GM12878 (cell line): ENCODE measurements around the gene SLC45A3. TPM values are rescaled to one million over a fixed set of nuclear protein-coding genes. Genes with fewer than 3 reads are reported as not detected.

Experiments
- BACH1 ChIP-seq: fragments of 450-650 bp; IDR thresholded peaks from 2 replicates; pipeline ENCODE4 v1.6.1; 2017; ENCODE audit warnings: mild to moderate bottlenecking, borderline replicate concordance
- BHLHE40 ChIP-seq, 2 experiments: fragments of 450-650 bp in 1 of 2; IDR thresholded peaks; 2 replicates each; pipeline ENCODE4 v1.6.1; 2011 to 2017; ENCODE audit warnings: low read depth in 2 of 2, borderline replicate concordance in 1 of 2, improper control_type of control experiment in 1 of 2, low read length in 1 of 2, mild to moderate bottlenecking in 1 of 2
- CREB1 ChIP-seq: IDR thresholded peaks from 2 replicates; pipeline ENCODE4 v1.6.1; 2012; ENCODE audit warnings: low read depth, mild to moderate bottlenecking, inconsistent platforms
- FOS ChIP-seq: IDR thresholded peaks from 3 replicates; pipeline ENCODE4 v1.6.1; 2011; ENCODE audit warnings: borderline replicate concordance; ENCODE audit not compliant: insufficient read length; ENCODE audit errors: extremely low read depth
- FOXM1 ChIP-seq: IDR thresholded peaks from 2 replicates; pipeline ENCODE4 v1.6.1; 2012; ENCODE audit warnings: low read depth, mild to moderate bottlenecking, inconsistent platforms, low read length, moderate library complexity
- GABPA ChIP-seq: IDR thresholded peaks from 2 replicates; pipeline ENCODE4 v1.6.1; 2014; ENCODE audit warnings: antibody characterized with exemption, low read depth, mild to moderate bottlenecking, inconsistent platforms
- GATAD2B ChIP-seq: fragments of 450-650 bp; conservative IDR thresholded peaks from 2 replicates; pipeline ENCODE4 v1.6.1; 2017; ENCODE audit warnings: low read depth, mild to moderate bottlenecking, moderate library complexity
- HCFC1 ChIP-seq: fragments of 150-350 bp; IDR thresholded peaks from 2 replicates; pipeline ENCODE4 v1.6.1; 2014; ENCODE audit warnings: low read length
- HDGF ChIP-seq: fragments of 450-650 bp; IDR thresholded peaks from 2 replicates; pipeline ENCODE4 v1.6.1; 2016; ENCODE audit warnings: antibody characterized with exemption
- MEF2A ChIP-seq: IDR thresholded peaks from 2 replicates; pipeline ENCODE4 v1.6.1; 2011; ENCODE audit warnings: low read depth, mild to moderate bottlenecking, low read length, moderate library complexity; ENCODE audit not compliant: insufficient read depth
- MTA2 ChIP-seq: fragments of 450-650 bp; IDR thresholded peaks from 2 replicates; pipeline ENCODE4 v1.6.1; 2016; ENCODE audit warnings: low read depth, mild to moderate bottlenecking, moderate library complexity
- MTA3 ChIP-seq: IDR thresholded peaks from 2 replicates; pipeline ENCODE4 v1.6.1; 2012; ENCODE audit warnings: low read length, inconsistent platforms, borderline replicate concordance
- POU2F2 ChIP-seq: IDR thresholded peaks from 3 replicates; pipeline ENCODE4 v1.6.1; 2011; ENCODE audit warnings: low read depth, mild to moderate bottlenecking, low read length, borderline replicate concordance
- RAD21 ChIP-seq: IDR thresholded peaks from 2 replicates; pipeline ENCODE4 v1.6.1; 2011; ENCODE audit warnings: mild to moderate bottlenecking, low read depth, low read length, moderate library complexity; ENCODE audit not compliant: insufficient read depth
- RELA ChIP-seq: fragments of 450-650 bp; IDR thresholded peaks from 2 replicates; pipeline ENCODE4 v1.8.0; 2014; ENCODE audit warnings: borderline replicate concordance; ENCODE audit not compliant: partially characterized antibody
- RELB ChIP-seq: fragments of 450-650 bp; IDR thresholded peaks from 2 replicates; pipeline ENCODE4 v1.6.1; 2017; ENCODE audit warnings: low read depth, mild to moderate bottlenecking, moderate library complexity
- SMARCA5 ChIP-seq: fragments of 450-650 bp; IDR thresholded peaks from 2 replicates; pipeline ENCODE4 v1.6.1; 2017; ENCODE audit warnings: mild to moderate bottlenecking
- STAT1 ChIP-seq: fragments of 450-650 bp; conservative IDR thresholded peaks from 2 replicates; pipeline ENCODE4 v1.6.1; 2014; ENCODE audit warnings: antibody characterized with exemption, mild to moderate bottlenecking
- ZBTB40 ChIP-seq: fragments of 450-650 bp; IDR thresholded peaks from 2 replicates; pipeline ENCODE4 v1.6.1; 2016; ENCODE audit warnings: mild to moderate bottlenecking, moderate library complexity, borderline replicate concordance
- ZNF207 ChIP-seq: fragments of 450-650 bp; IDR thresholded peaks from 2 replicates; pipeline ENCODE4 v1.6.1; 2014; ENCODE audit warnings: antibody characterized with exemption, mild to moderate bottlenecking, borderline replicate concordance
- ZNF24 ChIP-seq: fragments of 450-650 bp; IDR thresholded peaks from 2 replicates; pipeline ENCODE4 v1.6.1; 2017; ENCODE audit warnings: antibody characterized with exemption, mild to moderate bottlenecking
- ZNF274 ChIP-seq: IDR thresholded peaks from one replicate; pipeline ENCODE4 v1.8.0; 2011; ENCODE audit not compliant: insufficient read length, insufficient read depth
- polyA plus RNA-seq, 11 experiments: library from polyadenylated mRNA; depleted of rRNA in 4 of 11; unstranded in 6 of 11; stranded (reverse) in 5 of 11; fragments of >200 nt; fragmentation: Nextera tagmentation in 4 of 11; fragmentation: Illumina TruSeq in 1 of 11; extraction: Ambion mirVana in 4 of 11; extraction: Trizol in 1 of 11; gene quantifications; 1 replicate in 1 of 11; 2 replicates in 10 of 11; pipeline versions ENCODE4 v1.2.1 to v1.2.3, GENCODE V29; 2011 to 2016; ENCODE audit warnings: inconsistent platforms in 2 of 11, missing spikeins in 2 of 11, low read depth in 1 of 11
- total RNA-seq, 4 experiments: library from RNA; depleted of rRNA in 3 of 4; stranded (reverse); fragments of >200 nt in 3 of 4; fragmentation: Illumina TruSeq in 1 of 4; extraction: Trizol in 1 of 4; gene quantifications; 2 replicates each; pipeline versions ENCODE4 v1.2.1 to v1.2.3, GENCODE V29; 2013 to 2021

Gene SLC45A3
- total and polyA plus RNA-seq, 10 of the 15 experiments (the other 5 are each of a cell fraction or from before 2014, with no cell fraction given): 0.26 to 10.3 (median 4.1) TPM

- TF ChIP-seq CREB1: peak; percentile 95
- peak; percentile 42 for TF ChIP-seq RELA
- peak; percentile 55 for TF ChIP-seq GATAD2B
- TF ChIP-seq ZNF274: no peak
- peak; percentile 78; the same call in 1 of the 2 replicates for TF ChIP-seq HDGF
- TF ChIP-seq MTA2: no peak
- TF ChIP-seq ZNF207: peak; percentile 70; the same call in 1 of the 2 replicates
- TF ChIP-seq HCFC1: peak; percentile 61; the same call in 1 of the 2 replicates
- TF ChIP-seq MEF2A: peak; percentile 62; the same call in 1 of the 2 replicates
- TF ChIP-seq ZBTB40: peak; percentile 64; the same call in 1 of the 2 replicates
- TF ChIP-seq MTA3: no peak
- peak; percentile 79 for TF ChIP-seq RAD21
- peak; percentile 75; the same call in 1 of the 2 replicates for TF ChIP-seq SMARCA5
- no peak for TF ChIP-seq STAT1
- TF ChIP-seq GABPA: peak; percentile 85
- TF ChIP-seq ZNF24: no peak
- peak; percentile 66 to 76; a peak in 3 of 4 replicates for TF ChIP-seq BHLHE40 (IDR thresholded peaks at IDR 0.05; ENCODE audit: borderline replicate concordance in 1 of 2, low read depth in 2 of 2, low read length in 1 of 2)
- TF ChIP-seq RELB: peak; percentile 67
- TF ChIP-seq FOXM1: peak; percentile 32; the same call in 1 of the 2 replicates
- peak; percentile 88; the same call in 2 of the 3 replicates for TF ChIP-seq POU2F2
- TF ChIP-seq BACH1: peak; percentile 81
- no peak for TF ChIP-seq FOS
Measured at GRCh38 chr1:205631768-205632668, 48.3 kb downstream of the SLC45A3 start, which contains the start of gene ELK4 (continued).
